Upper lobe of right lung (tissue), 1 donor: Measurements from ENCODE around the gene ITGB6. TPM values are rescaled to one million over a fixed set of nuclear protein-coding genes. Genes with fewer than 3 reads are reported as not detected.

Experiments
- ATAC-seq: fragments of 200-7000 bp; cut with Tn5 transposase; one replicate; pipeline ENCODE4 v1.9.1; 2020; ENCODE audit warnings: mild to moderate bottlenecking, moderate library complexity
- DNase-seq: peaks from one replicate; pipeline ENCODE4 v3.0.0-alpha.2; 2020
- H3K27ac ChIP-seq: fragments of 200-600 bp; one replicate; pipeline ENCODE4 v1.8.0; 2022
- H3K27me3 ChIP-seq: fragments of 200-600 bp; one replicate; pipeline ENCODE4 v1.8.0; 2022; ENCODE audit warnings: mild to moderate bottlenecking
- H3K36me3 ChIP-seq: fragments of 200-600 bp; one replicate; pipeline ENCODE4 v1.8.0; 2022
- H3K4me1 ChIP-seq: fragments of 200-600 bp; one replicate; pipeline ENCODE4 v1.8.0; 2022
- H3K4me3 ChIP-seq: fragments of 200-600 bp; one replicate; pipeline ENCODE4 v1.8.0; 2022; ENCODE audit warnings: mild to moderate bottlenecking
- H3K9me3 ChIP-seq: fragments of 200-600 bp; one replicate; pipeline ENCODE4 v1.8.0; 2022
- intact Hi-C: fragments of 100-400 bp; cut with DNase I; formaldehyde crosslinking; loops from one replicate; pipeline ENCODE4 v1.11.0; 2022
- long read RNA-seq: library from polyadenylated mRNA; unstranded; transcript quantifications from one replicate; pipeline ENCODE4 v2.0.0, GENCODE V29; 2021
- total RNA-seq: library from RNA; stranded (reverse); fragmentation: NEBNext Ultra II Directional; extraction: Animal tissue kit (Norgen Biotek cat#: 25700); gene quantifications from one replicate; pipeline ENCODE4 v1.2.1, GENCODE V29; 2021
- TF ChIP-seq, protein P1 (sequence below): fragments of 200-600 bp; IDR thresholded peaks from one replicate; pipeline ENCODE4 v1.8.0; 2022; ENCODE audit warnings: antibody characterized with exemption
- donor health status: DM: no; HTN: yes; CAD: no; lungs with severe emphysema.

The ITGB6 gene, protein sequence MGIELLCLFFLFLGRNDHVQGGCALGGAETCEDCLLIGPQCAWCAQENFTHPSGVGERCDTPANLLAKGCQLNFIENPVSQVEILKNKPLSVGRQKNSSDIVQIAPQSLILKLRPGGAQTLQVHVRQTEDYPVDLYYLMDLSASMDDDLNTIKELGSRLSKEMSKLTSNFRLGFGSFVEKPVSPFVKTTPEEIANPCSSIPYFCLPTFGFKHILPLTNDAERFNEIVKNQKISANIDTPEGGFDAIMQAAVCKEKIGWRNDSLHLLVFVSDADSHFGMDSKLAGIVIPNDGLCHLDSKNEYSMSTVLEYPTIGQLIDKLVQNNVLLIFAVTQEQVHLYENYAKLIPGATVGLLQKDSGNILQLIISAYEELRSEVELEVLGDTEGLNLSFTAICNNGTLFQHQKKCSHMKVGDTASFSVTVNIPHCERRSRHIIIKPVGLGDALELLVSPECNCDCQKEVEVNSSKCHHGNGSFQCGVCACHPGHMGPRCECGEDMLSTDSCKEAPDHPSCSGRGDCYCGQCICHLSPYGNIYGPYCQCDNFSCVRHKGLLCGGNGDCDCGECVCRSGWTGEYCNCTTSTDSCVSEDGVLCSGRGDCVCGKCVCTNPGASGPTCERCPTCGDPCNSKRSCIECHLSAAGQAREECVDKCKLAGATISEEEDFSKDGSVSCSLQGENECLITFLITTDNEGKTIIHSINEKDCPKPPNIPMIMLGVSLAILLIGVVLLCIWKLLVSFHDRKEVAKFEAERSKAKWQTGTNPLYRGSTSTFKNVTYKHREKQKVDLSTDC
- total RNA-seq = 109 TPM
- long read RNA-seq, full-length matches to known transcripts = 129 of 206 reads
- long read RNA-seq, partial matches to known transcripts = 34 of 206 reads
- long read RNA-seq, other reads (novel, unspliced or antisense) = 43 of 206 reads

DNA sequence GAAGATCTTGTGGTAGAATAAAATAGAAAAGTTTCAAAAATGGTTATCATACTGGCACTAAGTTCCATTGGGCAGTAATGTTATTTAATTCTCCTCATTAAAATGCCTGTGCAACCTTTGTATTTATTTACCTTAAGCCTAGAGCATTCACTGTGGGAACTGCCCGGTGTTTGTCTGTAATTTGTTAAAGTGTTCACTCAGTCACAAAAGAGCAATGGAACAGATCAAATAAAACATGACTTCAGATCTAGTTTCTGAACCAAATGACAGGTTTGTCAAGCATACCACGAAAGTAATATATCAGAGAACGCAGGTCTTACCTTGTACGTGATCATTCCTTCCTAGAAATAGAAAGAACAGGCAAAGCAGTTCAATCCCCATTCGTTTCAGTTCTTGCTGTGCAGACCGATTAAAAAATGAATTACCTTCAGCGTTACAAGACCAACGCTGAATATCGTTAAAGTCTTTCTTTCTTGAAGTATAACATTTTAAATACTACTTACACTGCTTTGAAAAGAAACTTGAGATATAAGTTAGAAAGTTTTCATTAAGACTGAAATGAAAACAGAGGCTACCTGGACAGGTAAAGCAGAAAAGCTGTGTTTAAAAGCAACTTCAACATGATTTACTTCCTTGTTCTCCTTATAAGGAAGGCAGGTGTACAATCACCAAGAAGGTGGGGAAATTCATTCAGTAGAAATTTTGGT, at the start of gene ITGB6:
Gene ITGB6 (minus strand): TSS at position 590 of the 707 bp plus-strand sequence. CDS start 209 bp downstream, at position 381.
- ATAC-seq (peak; percentile 60), DNase-seq (no peak)
- Histone ChIP-seq H3K36me3 (no peaks in the 10 kb centered on the region), H3K27me3 (no peaks in the 10 kb centered on the region), H3K4me3 (peak within 1 kb of the TSS; percentile 48), H3K9me3 (no peaks in the 10 kb centered on the region), H3K4me1 (no peaks in the 10 kb centered on the region), H3K27ac (peak within 1 kb of the TSS; percentile 52)
- TF ChIP-seq, protein P1, sequence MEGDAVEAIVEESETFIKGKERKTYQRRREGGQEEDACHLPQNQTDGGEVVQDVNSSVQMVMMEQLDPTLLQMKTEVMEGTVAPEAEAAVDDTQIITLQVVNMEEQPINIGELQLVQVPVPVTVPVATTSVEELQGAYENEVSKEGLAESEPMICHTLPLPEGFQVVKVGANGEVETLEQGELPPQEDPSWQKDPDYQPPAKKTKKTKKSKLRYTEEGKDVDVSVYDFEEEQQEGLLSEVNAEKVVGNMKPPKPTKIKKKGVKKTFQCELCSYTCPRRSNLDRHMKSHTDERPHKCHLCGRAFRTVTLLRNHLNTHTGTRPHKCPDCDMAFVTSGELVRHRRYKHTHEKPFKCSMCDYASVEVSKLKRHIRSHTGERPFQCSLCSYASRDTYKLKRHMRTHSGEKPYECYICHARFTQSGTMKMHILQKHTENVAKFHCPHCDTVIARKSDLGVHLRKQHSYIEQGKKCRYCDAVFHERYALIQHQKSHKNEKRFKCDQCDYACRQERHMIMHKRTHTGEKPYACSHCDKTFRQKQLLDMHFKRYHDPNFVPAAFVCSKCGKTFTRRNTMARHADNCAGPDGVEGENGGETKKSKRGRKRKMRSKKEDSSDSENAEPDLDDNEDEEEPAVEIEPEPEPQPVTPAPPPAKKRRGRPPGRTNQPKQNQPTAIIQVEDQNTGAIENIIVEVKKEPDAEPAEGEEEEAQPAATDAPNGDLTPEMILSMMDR = no peak
- intact Hi-C loops = no loop called here

DNA sequence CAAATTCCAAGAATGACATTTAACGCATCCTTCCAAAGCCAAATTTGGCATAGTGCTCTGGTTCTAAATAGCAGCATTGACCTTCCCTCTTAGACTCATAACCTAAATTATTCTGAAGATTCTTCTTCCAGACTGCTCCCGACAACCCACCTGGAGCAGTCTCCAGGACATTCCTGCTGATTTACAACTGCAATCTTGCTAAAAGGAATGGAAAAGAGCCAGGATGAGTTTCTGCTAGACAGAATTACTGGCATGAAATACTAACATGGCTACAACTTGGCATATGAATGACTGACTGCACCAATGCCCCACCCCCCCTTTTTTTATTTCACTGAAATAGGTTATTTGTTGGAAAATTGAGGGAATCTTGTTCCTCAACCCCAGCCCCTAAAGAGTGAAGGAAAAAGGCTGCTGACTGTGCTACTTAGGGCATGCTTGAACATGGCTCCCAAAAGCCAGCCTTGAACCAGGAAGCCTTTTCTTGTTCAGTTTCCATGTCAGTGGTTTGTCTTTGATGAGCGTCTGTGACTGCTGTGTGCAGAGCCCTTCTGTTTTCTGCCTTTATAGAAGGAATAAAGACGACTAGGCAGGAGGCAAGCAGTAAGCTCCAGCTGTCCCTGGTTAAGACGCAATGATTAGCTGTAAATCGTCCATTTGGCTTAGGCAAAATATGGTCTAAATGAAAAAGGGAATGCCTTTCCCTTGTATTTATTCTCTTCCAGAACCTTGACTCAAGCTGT, 47.4 kb upstream of the ITGB6 start:
- TF ChIP-seq, protein P1 = no peak

DNA sequence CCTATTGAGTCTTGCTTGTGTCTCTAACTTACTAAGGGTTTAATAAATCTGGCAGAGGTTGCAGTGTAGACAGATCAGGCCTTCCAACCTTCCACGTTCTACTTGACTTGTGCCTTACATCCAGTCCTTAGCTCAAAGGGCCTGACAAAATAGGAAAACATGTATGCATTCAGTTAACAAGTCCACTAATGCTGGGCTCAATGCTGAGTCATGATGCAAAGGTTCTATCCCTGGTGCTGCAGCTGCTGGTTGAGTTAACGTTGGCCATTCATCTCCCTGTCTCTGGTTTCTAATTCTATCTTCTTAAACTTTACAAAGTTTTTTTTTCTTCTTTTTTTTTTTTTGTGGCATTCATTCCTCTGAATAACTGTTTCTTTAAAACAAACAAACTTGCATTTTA, 46.3 kb upstream of the ITGB6 start:
- no peaks in the 10 kb centered on the region for H3K9me3 ChIP-seq
- intact Hi-C loops = no loop called here
- TF ChIP-seq, protein P1 = no peak
- H3K27me3 ChIP-seq = no peaks in the 10 kb centered on the region
- no peak overlapping the region for H3K4me3 ChIP-seq
- DNase-seq (no peak), ATAC-seq (no peak)
- H3K36me3 ChIP-seq = no peaks in the 10 kb centered on the region
- H3K27ac ChIP-seq = peak overlapping the region; percentile 39
- peaks cover 12% of the 10 kb centered on the region for H3K4me1 ChIP-seq

More for the DNA sequence above, 47.4 kb upstream of the ITGB6 start:
- Histone ChIP-seq H3K4me3 (no peak overlapping the region), H3K36me3 (no peaks in the 10 kb centered on the region), H3K27me3 (no peaks in the 10 kb centered on the region), H3K27ac (no peak overlapping the region), H3K4me1 (peaks cover 3% of the 10 kb centered on the region), H3K9me3 (no peaks in the 10 kb centered on the region)
- ATAC-seq (no peak), DNase-seq (no peak)
- intact Hi-C loops = no loop called here

DNA sequence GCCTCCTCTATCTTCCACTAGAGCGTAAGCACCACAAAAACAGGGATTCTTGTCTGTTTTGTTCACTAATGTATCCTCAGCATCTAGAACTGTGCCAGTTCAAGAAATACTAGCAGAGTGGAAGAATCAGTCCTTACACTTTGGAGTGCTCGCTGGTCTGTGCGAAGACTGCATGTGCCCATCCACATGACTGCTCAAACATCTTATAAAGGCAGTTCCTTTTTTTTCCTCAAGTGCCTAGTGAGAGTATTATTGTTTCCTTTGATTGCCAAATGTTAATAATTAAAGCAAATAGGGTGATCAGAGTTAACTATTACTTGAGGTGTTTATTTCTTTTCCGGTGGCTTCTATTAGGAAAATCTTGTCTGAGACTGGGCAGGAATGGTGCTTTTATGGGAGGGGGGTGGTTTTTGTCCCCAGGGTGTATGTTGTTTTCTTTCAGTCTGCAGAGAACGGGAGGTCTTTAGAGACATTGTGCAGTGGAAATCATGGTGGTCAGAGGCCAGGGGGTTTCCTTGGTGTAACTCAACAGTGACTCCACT, 45.6 kb upstream of the ITGB6 start:
- Histone ChIP-seq H3K27me3 (no peaks in the 10 kb centered on the region), H3K27ac (peak overlapping the region; percentile 39), H3K4me1 (peaks cover 16% of the 10 kb centered on the region), H3K9me3 (no peaks in the 10 kb centered on the region), H3K4me3 (no peak overlapping the region), H3K36me3 (no peaks in the 10 kb centered on the region)
- TF ChIP-seq, protein P1 = no peak
- no peak for DNase-seq
- ATAC-seq = peak; percentile 74
- intact Hi-C loops = no loop called here
